Activated T-cell treated with anti-CD3 and anti-CD28 coated beads, Interleukin-2, amount 50 U/mL, for 4 hours (primary cell): ENCODE results near the gene OXCT2. TPM values are rescaled to one million over a fixed set of nuclear protein-coding genes. Genes with fewer than 3 reads are reported as not detected.

Experiments
- ATAC-seq, 2 donors: fragments of 200-7000 bp; cut with Tn5 transposase; one replicate each; pipeline ENCODE4 v1.10.0; 2021
- DNase-seq: peaks from one replicate; pipeline ENCODE4 v3.0.0-alpha.2; 2020
- H3K27me3 Mint-ChIP-seq: one replicate; pipeline ENCODE4 v1.8.0; 2021; ENCODE audit warnings: low read depth, mixed read lengths
- H3K36me3 Mint-ChIP-seq: one replicate; pipeline ENCODE4 v1.8.0; 2022; ENCODE audit warnings: mixed read lengths; ENCODE audit not compliant: insufficient read depth
- H3K4me1 Mint-ChIP-seq: one replicate; pipeline ENCODE4 v1.8.0; 2021; ENCODE audit warnings: low read depth, mixed read lengths
- H3K4me3 Mint-ChIP-seq: one replicate; pipeline ENCODE4 v1.8.0; 2021; ENCODE audit warnings: mild to moderate bottlenecking, moderate library complexity, mixed read lengths
- H3K9me3 Mint-ChIP-seq: one replicate; pipeline ENCODE4 v1.8.0; 2021; ENCODE audit warnings: mixed read lengths
- total RNA-seq, 3 donors: library from RNA; stranded (reverse); gene quantifications; one replicate each; pipeline ENCODE4 v1.2.1, GENCODE V29; 2021

OXCT2 gene
- total RNA-seq, 3 donors from 2014 or later = 1.7 to 3.9 (median 2.2) TPM

DNA sequence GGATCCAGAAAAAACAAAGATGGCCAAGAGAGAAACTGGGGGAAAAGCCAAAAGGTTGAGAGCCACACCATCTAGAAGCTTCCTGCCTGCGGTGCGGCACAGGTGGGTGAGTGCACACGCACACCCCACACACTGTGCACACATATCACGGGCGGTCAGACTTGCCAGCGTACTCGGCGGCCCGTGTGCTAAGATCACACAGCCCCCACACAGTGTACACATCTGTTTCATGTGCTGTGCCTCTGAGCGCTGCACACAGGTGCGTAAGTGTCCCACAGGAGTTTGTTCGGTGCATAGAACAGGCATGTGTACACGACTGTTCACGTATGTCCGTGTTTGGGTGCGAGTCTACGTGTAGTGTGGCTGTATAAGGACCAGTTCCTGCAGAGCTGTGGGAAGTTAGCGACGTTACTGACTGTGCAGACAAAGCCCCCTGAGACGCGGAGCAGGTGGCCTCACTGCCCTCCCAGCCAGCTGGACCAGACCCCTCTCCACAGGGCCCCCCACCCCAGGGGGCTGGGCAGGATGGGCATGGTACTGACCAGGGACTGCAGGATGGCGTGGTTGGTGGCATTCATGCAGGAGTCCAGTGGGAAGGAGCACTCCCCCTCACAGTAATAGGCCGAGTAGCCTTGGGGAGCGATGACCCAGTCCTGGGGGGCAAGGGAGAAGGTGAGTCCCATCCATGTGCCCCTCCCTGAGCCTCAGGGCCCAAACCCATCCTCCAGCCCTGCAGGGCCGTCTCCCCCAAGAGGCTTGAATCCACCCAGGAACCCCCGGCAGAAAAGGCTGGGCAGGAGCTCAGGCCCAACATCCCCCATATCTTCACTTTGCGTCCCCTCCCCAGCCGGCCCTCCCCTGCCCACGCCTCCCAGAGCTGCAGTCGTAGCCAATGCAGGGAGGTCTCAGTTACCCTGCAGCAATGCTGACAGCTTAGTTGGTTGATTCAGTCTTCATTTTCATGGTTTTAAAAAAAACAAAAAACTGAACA, 8.3 kb downstream of the OXCT2 start:
- no peak for ATAC-seq
- no peak for DNase-seq
- no peak overlapping the region for H3K4me3 Mint-ChIP-seq
- H3K36me3 Mint-ChIP-seq = peaks cover 8% of the 10 kb centered on the region
- peaks cover 2% of the 10 kb centered on the region for H3K27me3 Mint-ChIP-seq
- no peaks in the 10 kb centered on the region for H3K4me1 Mint-ChIP-seq
- H3K9me3 Mint-ChIP-seq = no peaks in the 10 kb centered on the region

DNA sequence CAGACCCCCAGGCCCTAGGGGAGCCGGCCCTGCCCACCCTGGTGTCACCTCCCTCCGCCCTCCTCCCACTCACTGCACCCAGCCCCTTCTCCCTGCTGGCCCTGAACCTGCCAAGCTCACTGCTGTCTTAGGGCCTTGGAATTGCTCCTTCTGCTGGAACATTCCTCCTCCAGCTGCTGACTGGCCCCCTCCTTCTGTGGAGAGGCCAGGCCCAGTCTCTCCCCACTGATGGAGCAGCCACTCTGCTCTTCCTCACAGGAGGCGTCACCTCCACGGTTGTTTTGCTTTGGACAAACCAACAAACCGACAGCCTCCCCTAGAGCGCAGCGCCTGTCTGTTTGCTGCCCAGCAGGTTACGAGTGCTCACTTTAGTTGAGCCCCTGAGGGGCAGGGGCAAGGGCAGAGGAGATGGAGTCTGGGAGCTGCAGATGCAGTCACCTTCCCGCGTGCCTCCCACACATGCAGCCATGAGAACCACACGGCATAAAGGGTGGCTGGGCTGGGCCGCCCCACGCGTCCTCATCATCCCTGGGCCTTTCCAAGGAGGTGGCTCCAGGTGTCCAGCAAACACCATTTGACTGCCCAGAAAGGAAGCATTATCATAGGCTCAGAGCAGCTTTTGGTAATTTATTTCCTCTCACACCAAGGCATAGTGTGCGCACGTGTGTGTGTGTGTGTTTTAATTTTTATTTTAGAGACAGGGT, 9.4 kb downstream of the OXCT2 start:
- Mint-ChIP-seq H3K9me3 (no peaks in the 10 kb centered on the region), H3K36me3 (peaks cover 14% of the 10 kb centered on the region), H3K27me3 (peaks cover 2% of the 10 kb centered on the region), H3K4me3 (no peak overlapping the region), H3K4me1 (no peaks in the 10 kb centered on the region)
- DNase-seq (no peak), ATAC-seq (no peak)

DNA sequence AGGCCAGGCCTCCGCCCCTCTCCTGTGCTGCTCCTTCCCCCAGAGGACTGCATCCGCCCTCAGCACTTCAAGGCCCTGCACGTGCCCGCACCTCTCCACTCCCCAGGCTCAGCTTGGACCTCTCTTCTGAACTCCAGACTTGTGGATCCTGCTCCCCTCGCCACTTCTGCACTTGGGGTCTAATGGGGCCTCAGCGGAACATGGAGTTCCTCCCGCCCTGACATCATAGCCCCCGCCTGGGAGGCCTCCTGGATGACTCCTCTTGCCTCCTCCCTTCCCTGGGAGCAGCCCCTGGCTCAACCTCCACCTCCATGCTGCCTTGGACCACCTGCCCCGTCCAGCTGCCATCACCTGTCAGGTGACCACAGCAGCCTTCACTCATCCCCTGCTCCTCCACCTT, 10.1 kb downstream of the OXCT2 start:
- no peak overlapping the region for H3K4me3 Mint-ChIP-seq
- H3K4me1 Mint-ChIP-seq = no peaks in the 10 kb centered on the region
- H3K27me3 Mint-ChIP-seq = no peaks in the 10 kb centered on the region
- H3K9me3 Mint-ChIP-seq = no peaks in the 10 kb centered on the region
- H3K36me3 Mint-ChIP-seq = peaks cover 17% of the 10 kb centered on the region
- ATAC-seq (no peak), DNase-seq (no peak)

- ATAC-seq (no peak), DNase-seq (no peak)
- H3K4me3 Mint-ChIP-seq = no peak overlapping the region
- no peaks in the 10 kb centered on the region for H3K27me3 Mint-ChIP-seq
- H3K4me1 Mint-ChIP-seq = no peaks in the 10 kb centered on the region
- H3K9me3 Mint-ChIP-seq = no peaks in the 10 kb centered on the region
- H3K36me3 Mint-ChIP-seq = peaks cover 17% of the 10 kb centered on the region
Measured at GRCh38 chr1:39760074-39761008, 10.8 kb downstream of the OXCT2 start.

DNA sequence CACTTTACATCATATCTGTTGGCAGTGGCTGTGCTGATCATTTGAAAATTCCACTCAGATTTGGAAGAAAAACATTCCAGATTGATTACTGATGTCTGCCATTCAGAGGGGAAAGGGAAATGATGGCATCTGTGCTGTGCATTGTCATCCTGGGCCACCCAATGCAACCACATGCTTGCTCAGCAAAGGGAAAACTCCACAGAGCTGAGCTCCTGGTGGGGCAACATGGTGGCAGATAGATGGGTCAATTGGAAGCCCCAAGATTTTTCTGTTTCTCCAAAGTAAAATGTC, 11.8 kb downstream of the OXCT2 start:
- Mint-ChIP-seq H3K27me3 (no peaks in the 10 kb centered on the region), H3K9me3 (no peaks in the 10 kb centered on the region), H3K4me3 (no peak overlapping the region), H3K36me3 (peaks cover 19% of the 10 kb centered on the region), H3K4me1 (no peaks in the 10 kb centered on the region)
- ATAC-seq = no peak
- DNase-seq = no peak

- H3K4me3 Mint-ChIP-seq = no peak overlapping the region
- H3K27me3 Mint-ChIP-seq = no peaks in the 10 kb centered on the region
- H3K4me1 Mint-ChIP-seq = no peaks in the 10 kb centered on the region
- ATAC-seq = no peak
- H3K36me3 Mint-ChIP-seq = peaks cover 23% of the 10 kb centered on the region
- H3K9me3 Mint-ChIP-seq = no peaks in the 10 kb centered on the region
- DNase-seq = no peak
Measured at GRCh38 chr1:39758556-39759435, 12.4 kb downstream of the OXCT2 start.

DNA sequence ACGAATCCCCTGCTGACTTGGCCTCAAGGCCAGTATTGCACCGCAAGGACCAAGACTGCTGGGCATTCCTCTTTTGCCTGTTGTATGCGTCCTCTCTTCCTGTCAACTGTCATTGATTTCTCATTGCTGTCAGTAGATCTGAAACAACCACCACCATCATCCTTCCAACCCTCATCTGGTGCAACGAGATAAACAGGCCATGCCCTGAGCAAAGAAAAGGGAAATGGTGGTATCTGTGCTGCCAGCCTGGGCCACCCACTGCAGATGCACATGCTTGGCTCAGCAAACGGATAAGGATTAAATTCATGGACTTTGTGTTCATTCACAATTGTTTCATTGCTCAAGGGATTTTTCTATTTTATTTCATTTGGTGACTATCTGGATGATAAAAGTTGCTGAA, 13.6 kb downstream of the OXCT2 start:
- Mint-ChIP-seq H3K27me3 (no peaks in the 10 kb centered on the region), H3K4me1 (no peaks in the 10 kb centered on the region), H3K36me3 (peaks cover 28% of the 10 kb centered on the region), H3K9me3 (no peaks in the 10 kb centered on the region), H3K4me3 (no peak overlapping the region)
- DNase-seq (no peak), ATAC-seq (no peak)

DNA sequence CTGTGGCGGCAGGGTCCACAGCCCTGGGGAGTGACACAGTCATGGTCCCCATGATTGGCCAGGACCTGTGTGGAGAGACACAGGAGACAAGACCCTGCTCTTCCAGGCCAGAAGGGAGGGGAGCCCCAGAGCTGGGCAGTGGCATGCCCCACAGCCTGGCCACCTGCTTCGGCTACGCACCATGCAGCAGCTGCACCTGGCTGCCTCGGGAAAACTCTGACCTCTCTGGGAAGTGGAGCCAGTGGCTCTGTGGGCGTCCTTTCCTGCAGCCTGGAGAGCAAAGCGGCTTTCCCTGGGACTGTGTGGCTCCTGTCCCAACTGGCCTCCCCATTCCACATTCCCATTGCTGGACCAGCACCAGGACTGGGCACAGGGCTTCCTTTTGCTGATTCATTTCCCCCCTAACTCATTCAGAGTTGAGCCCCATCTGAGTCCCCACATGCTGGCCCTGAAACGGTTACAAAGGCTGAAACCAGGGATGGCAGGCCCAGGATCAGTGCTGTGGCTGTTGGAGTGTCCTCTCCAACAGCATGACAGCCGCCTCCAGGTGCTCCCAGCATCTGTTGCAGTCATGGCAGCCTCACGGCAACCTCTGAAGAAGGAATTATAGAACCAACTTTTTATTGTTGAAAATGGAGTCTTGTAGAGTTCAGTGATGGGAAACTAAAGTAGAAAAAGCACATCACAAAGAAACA, 15.0 kb downstream of the OXCT2 start:
- DNase-seq = no peak
- Mint-ChIP-seq H3K4me1 (no peaks in the 10 kb centered on the region), H3K9me3 (no peaks in the 10 kb centered on the region), H3K36me3 (peaks cover 34% of the 10 kb centered on the region), H3K27me3 (no peaks in the 10 kb centered on the region), H3K4me3 (no peak overlapping the region)
- ATAC-seq = no peak

- DNase-seq (no peak), ATAC-seq (no peak)
- H3K4me3 Mint-ChIP-seq = no peak overlapping the region
- no peaks in the 10 kb centered on the region for H3K4me1 Mint-ChIP-seq
- no peaks in the 10 kb centered on the region for H3K27me3 Mint-ChIP-seq
- peaks cover 39% of the 10 kb centered on the region for H3K36me3 Mint-ChIP-seq
- no peaks in the 10 kb centered on the region for H3K9me3 Mint-ChIP-seq
Measured at GRCh38 chr1:39754906-39755504, 16.1 kb downstream of the OXCT2 start.

- ATAC-seq = no peak
- H3K36me3 Mint-ChIP-seq = peaks cover 44% of the 10 kb centered on the region
Measured at GRCh38 chr1:39754026-39754570, 17.1 kb downstream of the OXCT2 start.

DNA sequence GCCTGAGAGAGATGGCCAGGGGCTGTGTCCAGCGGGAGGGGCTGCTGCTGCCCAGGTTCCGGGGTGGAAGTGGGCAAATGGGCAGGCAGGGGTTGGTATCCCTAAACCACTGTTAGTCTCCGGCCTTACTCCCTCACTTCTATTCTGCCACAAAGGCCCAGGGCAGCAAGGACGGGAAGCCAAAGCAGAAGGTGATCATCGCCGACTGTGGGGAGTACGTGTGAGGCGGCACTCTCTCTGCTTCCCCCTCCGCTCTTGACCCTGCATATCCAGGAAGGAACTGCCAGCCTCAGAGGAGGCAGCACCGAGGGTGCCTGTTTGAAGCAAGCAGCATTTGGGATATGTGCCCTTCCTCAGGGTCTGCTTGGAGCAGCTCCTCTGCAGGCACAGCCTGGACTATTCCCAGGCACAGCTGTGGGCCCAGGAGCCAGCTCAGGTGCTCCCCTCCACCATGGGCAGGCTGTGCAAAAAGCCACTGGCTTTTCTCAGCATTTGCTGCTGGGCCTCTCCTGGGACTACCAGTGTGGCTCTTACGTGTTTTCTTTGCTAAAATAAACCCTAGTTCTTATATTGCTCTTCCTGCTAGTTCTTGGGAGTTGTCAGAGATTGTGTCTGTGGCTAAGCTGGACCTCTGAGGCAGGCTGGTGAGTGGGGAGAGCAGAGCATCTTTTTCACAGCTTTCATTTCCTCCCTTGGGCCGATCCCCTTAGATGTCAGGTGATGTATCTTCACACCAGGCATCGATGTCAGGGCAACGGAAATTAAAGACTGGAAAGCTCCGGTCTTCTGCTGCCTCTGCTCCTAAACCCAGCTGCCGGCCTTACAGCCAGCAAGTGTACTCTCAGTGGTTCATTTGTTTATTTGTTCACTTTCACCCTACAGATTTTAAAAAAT, 17.8 kb downstream of the OXCT2 start:
- no peaks in the 10 kb centered on the region for H3K9me3 Mint-ChIP-seq
- peaks cover 48% of the 10 kb centered on the region for H3K36me3 Mint-ChIP-seq
- no peaks in the 10 kb centered on the region for H3K27me3 Mint-ChIP-seq
- DNase-seq (no peak), ATAC-seq (no peak)
- no peak overlapping the region for H3K4me3 Mint-ChIP-seq
- no peaks in the 10 kb centered on the region for H3K4me1 Mint-ChIP-seq

More at GRCh38 chr1:39754026-39754570, 17.1 kb downstream of the OXCT2 start:
- H3K4me1 Mint-ChIP-seq = no peaks in the 10 kb centered on the region
- H3K4me3 Mint-ChIP-seq = no peak overlapping the region
- DNase-seq = no peak
- H3K9me3 Mint-ChIP-seq = no peaks in the 10 kb centered on the region
- no peaks in the 10 kb centered on the region for H3K27me3 Mint-ChIP-seq

DNA sequence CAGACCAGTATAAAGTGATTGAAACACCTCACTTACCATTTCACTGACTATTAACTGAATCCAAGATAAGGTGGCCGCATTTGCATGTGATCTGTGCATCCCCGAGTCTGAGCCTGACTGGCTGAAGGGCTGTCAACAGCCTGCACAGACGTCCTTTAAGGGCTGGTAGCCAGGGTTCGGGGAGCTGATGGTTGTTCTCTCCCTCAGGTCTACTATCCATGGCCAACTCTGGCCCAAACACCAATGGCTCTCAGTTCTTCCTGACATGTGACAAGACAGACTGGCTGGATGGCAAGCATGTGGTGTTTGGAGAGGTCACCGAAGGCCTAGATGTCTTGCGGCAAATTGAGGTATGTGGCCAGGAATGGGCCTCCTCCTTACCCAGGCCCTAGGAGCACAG, 18.4 kb downstream of the OXCT2 start:
- peaks cover 50% of the 10 kb centered on the region for H3K36me3 Mint-ChIP-seq
- DNase-seq (no peak), ATAC-seq (no peak)
- no peaks in the 10 kb centered on the region for H3K4me1 Mint-ChIP-seq
- no peaks in the 10 kb centered on the region for H3K27me3 Mint-ChIP-seq
- H3K4me3 Mint-ChIP-seq = no peak overlapping the region
- no peaks in the 10 kb centered on the region for H3K9me3 Mint-ChIP-seq
